VCaP (cell line): Measurements from ENCODE around the gene CABLES2.

ENCODE experiments used
- H3K27ac ChIP-seq: fragments of 450-650 bp; 2 replicates; pipeline ENCODE4 v1.5.1; 2017
- CTCF ChIP-seq: fragments of 450-650 bp; conservative IDR thresholded peaks from 2 replicates; pipeline ENCODE4 v1.5.1; 2017; ENCODE audit warnings: mild to moderate bottlenecking, moderate library complexity

CABLES2 gene

GRCh38 chr20:62400541-62400940, 6.5 kb downstream of the CABLES2 start:
- TF ChIP-seq CTCF, result no peak
- no peak overlapping the region for H3K27ac ChIP-seq

- no peak overlapping the region for H3K27ac ChIP-seq
- TF ChIP-seq CTCF, result no peak
These were observed 7.1 kb downstream of the CABLES2 start for GRCh38 chr20:62400021-62400420.

- no peak for TF ChIP-seq CTCF
- no peak overlapping the region for H3K27ac ChIP-seq
These were observed 8.8 kb downstream of the CABLES2 start for GRCh38 chr20:62398120-62398821.

- TF ChIP-seq CTCF, result no peak
- no peak overlapping the region for H3K27ac ChIP-seq
These were observed 10.5 kb downstream of the CABLES2 start for GRCh38 chr20:62396367-62397239.

- 0 out of 2 replicates have a peak, but pooled peaks have one; percentile 20 for TF ChIP-seq CTCF
- H3K27ac ChIP-seq, result no peak overlapping the region
These were observed 11.5 kb downstream of the CABLES2 start for GRCh38 chr20:62395311-62396242.

- no peak for TF ChIP-seq CTCF
- H3K27ac ChIP-seq, result no peak overlapping the region
These were observed 12.5 kb downstream of the CABLES2 start for GRCh38 chr20:62394248-62395245.
